HG03520 (cell line): ENCODE results near the gene RELB.

Source experiments
- ATAC-seq: cut with Tn5 transposase; IDR thresholded peaks from one replicate; pipeline ENCODE4 v1.9.1; 2021; ENCODE audit warnings: mild to moderate bottlenecking, moderate library complexity; ENCODE audit not compliant: unreplicated experiment

The RELB gene

GRCh38 chr19:45057444-45057843 lies 56.2 kb downstream of the RELB start:
- ATAC-seq = no peak

- ATAC-seq = no peak
Observed at GRCh38 chr19:45058622-45059159, 57.4 kb downstream of the RELB start.

- no peak for ATAC-seq
Observed at GRCh38 chr19:45059258-45059965, 58.1 kb downstream of the RELB start.

- ATAC-seq = no peak
Observed at GRCh38 chr19:45061965-45062364, 60.7 kb downstream of the RELB start.

GRCh38 chr19:45063851-45064801 lies 62.9 kb downstream of the RELB start:
- no peak for ATAC-seq

- ATAC-seq = no peak
Observed at GRCh38 chr19:45066921-45067661, 65.8 kb downstream of the RELB start.

- ATAC-seq = no peak
Observed at GRCh38 chr19:45068041-45068440, 66.8 kb downstream of the RELB start.

GRCh38 chr19:45069056-45069455 lies 67.8 kb downstream of the RELB start:
- ATAC-seq = no peak

GRCh38 chr19:45070214-45070613 lies 69.0 kb downstream of the RELB start:
- no peak for ATAC-seq

GRCh38 chr19:45070861-45071544 lies 69.7 kb downstream of the RELB start:
- ATAC-seq = no peak

GRCh38 chr19:45071545-45071938 lies 70.3 kb downstream of the RELB start:
- ATAC-seq = no peak

GRCh38 chr19:45071969-45072790 lies 70.9 kb downstream of the RELB start:
- ATAC-seq = no peak

GRCh38 chr19:45074744-45075300 lies 73.6 kb downstream of the RELB start:
- no peak for ATAC-seq

GRCh38 chr19:45075301-45076028 lies 74.2 kb downstream of the RELB start:
- peak; percentile 51 for ATAC-seq

- ATAC-seq = peak; percentile 36
Observed at GRCh38 chr19:45076029-45076850, 75.0 kb downstream of the RELB start, which contains the start of gene ZNF296. TSS of gene ZNF296 (minus strand) at chr19:45076478. CDS start at chr19:45076373, 105 bp downstream.

- no peak for ATAC-seq
Observed at GRCh38 chr19:45076851-45077730, 75.8 kb downstream of the RELB start.
